Gastroesophageal sphincter (tissue), 3 donors: ENCODE data around the gene MCOLN2.

Source experiments
- CTCF ChIP-seq, 4 experiments: fragments of 200-600 bp in 2 of 4; fragments of 450-650 bp in 2 of 4; sonication (generic) in 1 of 4; IDR thresholded peaks; one replicate each; pipeline ENCODE4 v1.5.1; 2017 to 2019; ENCODE audit warnings: antibody characterized with exemption in 4 of 4, mild to moderate bottlenecking in 2 of 4, moderate library complexity in 2 of 4
- EP300 ChIP-seq: sonication (generic); formaldehyde crosslinking; IDR thresholded peaks from one replicate; pipeline ENCODE4 v1.6.1; 2017; ENCODE audit warnings: antibody characterized with exemption, mild to moderate bottlenecking
- POLR2A ChIP-seq, 2 donors: fragments of 450-650 bp; IDR thresholded peaks; one replicate each; pipeline ENCODE4 v1.6.1; 2017; ENCODE audit warnings: antibody characterized with exemption in 2 of 2, mild to moderate bottlenecking in 2 of 2, moderate library complexity in 1 of 2
- POLR2AphosphoS5 ChIP-seq: sonication (generic); formaldehyde crosslinking; IDR thresholded peaks from one replicate; pipeline ENCODE4 v1.6.1; 2017; ENCODE audit warnings: antibody characterized with exemption

DNA sequence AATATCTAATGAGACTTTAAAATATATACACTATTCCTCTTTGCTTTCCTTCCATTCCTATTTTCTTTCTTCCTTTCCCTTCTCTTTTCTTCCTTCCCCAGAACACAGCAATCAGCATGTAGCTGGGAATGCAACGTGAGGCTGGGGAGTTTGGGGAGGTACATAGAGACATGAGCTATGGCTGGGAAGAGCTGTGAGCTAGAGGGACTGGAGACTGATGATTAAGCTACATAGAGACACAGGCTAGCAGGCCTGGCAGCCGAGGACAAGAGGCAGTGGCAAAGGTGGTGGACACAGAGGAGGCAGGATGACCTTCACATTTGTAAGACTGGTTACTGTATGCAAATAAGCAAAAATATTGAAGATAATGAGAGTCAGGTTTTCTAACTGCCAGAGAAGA, 111.4 kb downstream of the MCOLN2 start:
- TF ChIP-seq POLR2A (IDR thresholded peaks at IDR 0.05) (no peak), CTCF (IDR thresholded peaks at IDR 0.05) (no peak), POLR2AphosphoS5 (no peak), EP300 (no peak)
